Measurements from ENCODE around the gene NLRC3.
"Not testable (repeated sequence)": the region's sequence is repeated elsewhere in the genome, so short reads cannot be mapped to it uniquely, and the experiment has no call there.

Gene NLRC3

GRCh38 chr16:3577302-3577752, at the start of gene NLRC3:
TSS of gene NLRC3 (minus strand) at chr16:3577403. CDS start at chr16:3565036, 12,367 bp downstream.
- peak in 1 of 2 donors; percentile 24 for DNase-seq (ENCODE audit: low read depth in 2 of 2, low spot score in 1 of 2)

GRCh38 chr16:3625911-3626732, 48.9 kb upstream of the NLRC3 start:
- no peak for DNase-seq (ENCODE audit: low read depth in 2 of 2, low spot score in 1 of 2)

GRCh38 chr16:3625331-3625730, 48.1 kb upstream of the NLRC3 start:
- DNase-seq (ENCODE audit: low read depth in 2 of 2, low spot score in 1 of 2): no peak

GRCh38 chr16:3623642-3624041, 46.4 kb upstream of the NLRC3 start:
- no peak for DNase-seq (ENCODE audit: low read depth in 2 of 2, low spot score in 1 of 2)

- no peak for DNase-seq (ENCODE audit: low read depth in 2 of 2, low spot score in 1 of 2)
These were observed 41.6 kb upstream of the NLRC3 start for GRCh38 chr16:3618769-3619141.

- DNase-seq (ENCODE audit: low read depth in 2 of 2, low spot score in 1 of 2): no peak
These were observed 35.6 kb upstream of the NLRC3 start for GRCh38 chr16:3612510-3613466.

GRCh38 chr16:3611146-3611975, 34.2 kb upstream of the NLRC3 start, which contains the start of gene SLX4:
TSS of gene SLX4 (minus strand) at chr16:3611606. CDS start at chr16:3608964, 2,642 bp downstream.
- peak; percentile 68 to 80 for DNase-seq (ENCODE audit: low read depth in 2 of 2, low spot score in 1 of 2)

- no peak for DNase-seq (ENCODE audit: low read depth in 2 of 2, low spot score in 1 of 2)
These were observed 33.5 kb upstream of the NLRC3 start for GRCh38 chr16:3610698-3611145.

GRCh38 chr16:3609895-3610697, 32.9 kb upstream of the NLRC3 start:
- DNase-seq (ENCODE audit: low read depth in 2 of 2, low spot score in 1 of 2): no peak

GRCh38 chr16:3608976-3609375, 31.8 kb upstream of the NLRC3 start:
- not testable (repeated sequence) for DNase-seq (ENCODE audit: low read depth in 2 of 2, low spot score in 1 of 2)

- DNase-seq (ENCODE audit: low read depth in 2 of 2, low spot score in 1 of 2): no peak
These were observed 30.9 kb upstream of the NLRC3 start for GRCh38 chr16:3608069-3608468.

GRCh38 chr16:3607634-3608033, 30.4 kb upstream of the NLRC3 start:
- no peak for DNase-seq (ENCODE audit: low read depth in 2 of 2, low spot score in 1 of 2)

GRCh38 chr16:3607161-3607560, 30.0 kb upstream of the NLRC3 start:
- no peak for DNase-seq (ENCODE audit: low read depth in 2 of 2, low spot score in 1 of 2)

GRCh38 chr16:3606441-3606840, 29.2 kb upstream of the NLRC3 start:
- DNase-seq (ENCODE audit: low read depth in 2 of 2, low spot score in 1 of 2): no peak

GRCh38 chr16:3602320-3602653, 25.1 kb upstream of the NLRC3 start:
- DNase-seq (ENCODE audit: low read depth in 2 of 2, low spot score in 1 of 2): no peak

- DNase-seq (ENCODE audit: low read depth in 2 of 2, low spot score in 1 of 2): no peak
These were observed 24.6 kb upstream of the NLRC3 start for GRCh38 chr16:3601614-3602319.

GRCh38 chr16:3599922-3600321, 22.7 kb upstream of the NLRC3 start:
- no peak for DNase-seq (ENCODE audit: low read depth in 2 of 2, low spot score in 1 of 2)

- DNase-seq (ENCODE audit: low read depth in 2 of 2, low spot score in 1 of 2): no peak
These were observed 21.9 kb upstream of the NLRC3 start for GRCh38 chr16:3599121-3599520.

- DNase-seq (ENCODE audit: low read depth in 2 of 2, low spot score in 1 of 2): no peak
These were observed 21.0 kb upstream of the NLRC3 start for GRCh38 chr16:3598236-3598635.
